Heart left ventricle (tissue), 13 donors: ENCODE results near the gene RAB7B.

Experiments
- POLR2A ChIP-seq, 2 donors: fragments of 450-650 bp; IDR thresholded peaks; one replicate each; pipeline ENCODE4 v1.6.1; 2017; ENCODE audit warnings: antibody characterized with exemption in 2 of 2, mild to moderate bottlenecking in 2 of 2, moderate library complexity in 2 of 2
- TF ChIP-seq, protein P1 (sequence below), 12 donors: fragments of 200-600 bp; sonication (generic) in 4 of 12; IDR thresholded peaks; one replicate each; pipeline versions ENCODE4 v1.5.0 to v1.8.0; 2018 to 2022; ENCODE audit warnings: antibody characterized with exemption in 12 of 12, mild to moderate bottlenecking in 5 of 12
- donor health status: ischemic (EF 13 %, LVEDD 7.1; RV severe dilation, severe dysfunction).
- donor health status: DM: no; HTN: yes; CAD: no.
- donor health status: DM: no; HTN: no; CAD: no.
- donor health status: ischemic (EF 25% LVEDD 6.9; RV normal size, moderate dysfunction).
- donor health status: ischemic (EF 25% LVEDD 5.7; RV mildly dilated, moderate dysfunction).
- donor health status: ischemic (EF 35%, LVEDD 5.7; RV mildly dilated, moderate dysfunction).
- donor health status: nonischemic (EF 11% LVEDD 7.7; RV severe dilation, severe dysfunction).
- donor health status: DM: yes; HTN: yes; CAD: no.
- donor health status: PGD.
- donor health status: ischemic (EF 29% LVEDD 5.4; RV normal size, mild dysfunction).
- donor health status: nonischemic (EF 23%, LVEDD 6.1; RV moderate dilation, normal function).

GRCh38 chr1:206050655-206051235 is 47.5 kb upstream of the RAB7B start:
- TF ChIP-seq, protein P1, sequence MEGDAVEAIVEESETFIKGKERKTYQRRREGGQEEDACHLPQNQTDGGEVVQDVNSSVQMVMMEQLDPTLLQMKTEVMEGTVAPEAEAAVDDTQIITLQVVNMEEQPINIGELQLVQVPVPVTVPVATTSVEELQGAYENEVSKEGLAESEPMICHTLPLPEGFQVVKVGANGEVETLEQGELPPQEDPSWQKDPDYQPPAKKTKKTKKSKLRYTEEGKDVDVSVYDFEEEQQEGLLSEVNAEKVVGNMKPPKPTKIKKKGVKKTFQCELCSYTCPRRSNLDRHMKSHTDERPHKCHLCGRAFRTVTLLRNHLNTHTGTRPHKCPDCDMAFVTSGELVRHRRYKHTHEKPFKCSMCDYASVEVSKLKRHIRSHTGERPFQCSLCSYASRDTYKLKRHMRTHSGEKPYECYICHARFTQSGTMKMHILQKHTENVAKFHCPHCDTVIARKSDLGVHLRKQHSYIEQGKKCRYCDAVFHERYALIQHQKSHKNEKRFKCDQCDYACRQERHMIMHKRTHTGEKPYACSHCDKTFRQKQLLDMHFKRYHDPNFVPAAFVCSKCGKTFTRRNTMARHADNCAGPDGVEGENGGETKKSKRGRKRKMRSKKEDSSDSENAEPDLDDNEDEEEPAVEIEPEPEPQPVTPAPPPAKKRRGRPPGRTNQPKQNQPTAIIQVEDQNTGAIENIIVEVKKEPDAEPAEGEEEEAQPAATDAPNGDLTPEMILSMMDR (IDR thresholded peaks at IDR 0.05), result no peak
- no peak for TF ChIP-seq POLR2A (IDR thresholded peaks at IDR 0.05)
